Ecto neural progenitor cell (in vitro differentiated cells): ENCODE data around the gene RSU1.
"Not testable (repeated sequence)": the region's sequence is repeated elsewhere in the genome, so short reads cannot be mapped to it uniquely, and the experiment has no call there.

Experiments used
- DNase-seq: peaks from one replicate; pipeline ENCODE4 v3.0.0-alpha.2; 2018; ENCODE audit warnings: low spot score

Gene RSU1

GRCh38 chr10:16780338-16780880 is 36.8 kb downstream of the RSU1 start:
- no peak for DNase-seq

DNA sequence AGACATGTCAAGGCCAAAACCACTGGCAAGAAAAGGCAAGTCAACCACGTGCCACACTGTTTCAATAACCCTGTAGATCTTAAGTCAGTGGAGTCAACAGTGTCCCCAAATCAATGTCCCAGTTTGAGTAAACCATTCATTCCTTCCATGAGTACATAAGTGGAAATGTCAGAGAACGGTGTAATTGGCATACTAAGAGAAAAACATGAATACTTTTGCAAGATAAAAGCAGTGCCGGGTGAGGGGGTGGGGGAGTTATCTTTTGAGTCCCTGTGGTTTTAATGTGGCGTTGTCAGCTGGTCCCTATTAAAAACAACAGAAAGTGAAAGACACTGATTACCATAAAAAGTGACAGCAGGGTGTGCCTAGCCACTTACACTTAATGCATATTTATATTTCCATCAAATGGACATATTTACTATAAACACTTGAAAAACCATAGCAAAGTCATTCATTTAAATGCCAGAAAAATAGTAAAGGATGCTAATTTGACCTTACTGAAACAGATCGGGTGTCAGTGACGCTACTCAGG is 37.8 kb downstream of the RSU1 start:
- no peak for DNase-seq

DNA sequence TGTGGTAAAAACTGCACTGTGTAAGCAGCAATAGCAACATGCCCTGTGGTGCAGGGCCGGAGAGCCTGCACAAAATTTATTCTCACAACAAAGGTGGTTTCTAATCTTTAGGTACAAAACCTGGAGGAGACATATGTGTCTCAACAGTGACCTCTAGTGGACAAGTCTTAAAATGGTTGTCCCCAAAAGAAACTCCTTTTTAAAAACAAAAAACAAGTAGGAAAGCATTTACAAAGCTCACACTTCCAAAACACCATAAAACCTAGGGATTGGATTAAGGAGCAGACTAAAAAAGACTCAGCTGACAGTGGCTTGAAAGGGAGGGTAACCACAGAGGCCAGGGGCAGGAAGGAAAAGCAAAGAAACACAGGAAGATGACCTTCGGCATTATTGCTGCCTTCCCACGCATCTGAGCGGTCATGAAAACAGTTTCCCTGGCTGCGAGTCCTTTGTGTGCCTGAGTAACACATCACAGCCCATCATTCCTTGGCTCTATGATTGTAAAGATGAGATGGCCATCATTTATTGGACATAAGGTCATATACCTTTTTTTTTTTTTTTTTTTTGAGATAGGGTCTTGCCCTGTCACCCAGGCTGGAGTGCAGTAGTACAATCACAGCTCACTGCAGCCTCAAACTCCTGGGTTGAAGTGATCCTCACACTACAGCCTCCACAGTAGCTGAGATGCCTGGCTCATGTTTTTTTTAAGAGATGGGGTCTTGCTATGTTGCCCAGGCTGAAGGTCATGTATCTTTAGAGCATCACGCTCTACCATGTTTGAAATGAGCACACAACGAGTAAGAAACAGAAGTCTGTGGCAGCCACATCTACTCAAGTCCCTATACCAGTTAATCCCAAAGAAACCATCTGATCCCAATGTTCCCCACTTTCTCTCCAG is 39.5 kb downstream of the RSU1 start:
- DNase-seq: no peak

- DNase-seq: no peak
These were observed 40.3 kb downstream of the RSU1 start for GRCh38 chr10:16776896-16777295.

DNA sequence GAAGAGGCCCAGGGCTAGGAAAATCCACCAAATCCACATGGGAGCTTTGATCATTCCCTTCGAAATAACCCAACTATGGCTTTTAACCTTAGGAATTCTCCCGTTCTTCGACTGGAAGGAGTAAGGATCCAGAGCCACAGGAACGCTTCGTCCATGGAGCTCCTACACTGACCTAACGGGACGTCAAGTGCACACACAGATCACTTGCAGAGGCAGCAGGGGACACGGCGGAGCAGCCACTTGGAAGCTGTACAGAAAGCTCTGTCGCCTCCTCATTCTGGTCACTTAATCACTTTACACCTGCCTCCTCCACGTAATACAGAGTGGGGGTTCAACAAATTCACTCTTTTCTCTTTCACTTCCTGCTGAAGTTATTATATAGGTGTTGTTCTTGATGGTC is 43.9 kb downstream of the RSU1 start:
- no peak for DNase-seq

GRCh38 chr10:16770670-16771069 is 46.6 kb downstream of the RSU1 start:
- DNase-seq: no peak

DNA sequence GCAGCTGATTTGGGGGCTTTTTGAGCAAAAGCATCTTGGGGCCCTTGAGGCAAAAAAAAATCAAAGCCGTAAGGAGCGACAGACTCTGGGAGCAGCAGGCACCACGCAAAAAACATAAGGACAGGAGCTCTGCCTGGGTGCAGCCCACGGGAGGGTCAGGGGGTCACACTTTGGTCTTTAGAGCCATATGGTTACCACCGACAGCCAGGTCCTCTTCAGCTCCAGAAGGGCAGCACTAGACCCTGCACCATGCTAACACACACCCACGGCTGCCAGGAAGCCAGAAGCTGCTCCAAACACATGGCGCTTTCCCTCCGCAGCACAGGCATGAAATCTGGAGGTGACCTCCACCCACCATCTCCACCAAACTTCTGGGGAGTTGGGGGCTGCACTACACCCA is 47.1 kb downstream of the RSU1 start:
- no peak for DNase-seq

DNA sequence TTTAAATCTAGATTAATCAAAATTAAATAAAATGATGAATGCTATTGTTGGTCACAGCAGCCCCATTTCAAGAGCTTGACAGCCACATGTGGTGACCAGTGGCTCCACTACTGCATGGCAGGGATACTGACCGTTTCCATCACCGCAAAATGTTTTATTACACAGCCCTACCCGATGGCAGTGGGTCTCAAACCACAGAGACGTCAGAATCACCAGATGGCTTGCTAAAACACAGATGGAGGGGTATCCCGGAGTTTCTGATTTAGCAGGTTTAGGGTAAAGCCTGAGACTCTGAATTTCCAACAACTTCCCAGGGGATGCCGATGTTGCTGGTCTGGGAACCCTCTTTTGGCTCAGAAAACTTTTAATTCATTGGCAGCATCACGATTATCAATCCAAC is 47.9 kb downstream of the RSU1 start:
- DNase-seq: no peak

GRCh38 chr10:16768702-16769101 is 48.5 kb downstream of the RSU1 start:
- DNase-seq: no peak

- DNase-seq: no peak
These were observed 51.5 kb downstream of the RSU1 start for GRCh38 chr10:16765509-16766375.

DNA sequence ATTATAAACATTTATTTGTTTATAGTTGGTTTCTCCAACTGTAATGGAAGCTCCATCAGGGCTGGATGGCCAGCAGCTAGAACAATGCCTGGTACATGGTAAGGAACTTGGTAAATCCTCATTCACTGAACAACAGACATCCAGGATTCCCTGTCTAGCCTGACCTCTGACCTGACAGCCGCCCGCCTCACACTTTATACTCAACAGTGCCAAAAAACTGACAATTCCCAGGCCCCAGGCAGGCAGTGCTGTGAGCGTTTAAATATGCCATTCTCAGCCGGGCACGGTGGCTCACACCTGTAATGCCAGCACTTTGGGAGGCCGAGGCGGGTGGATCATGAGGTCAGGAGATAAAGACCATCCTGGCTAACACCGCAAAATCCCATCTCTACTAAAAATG is 55.9 kb downstream of the RSU1 start:
- DNase-seq: no peak

DNA sequence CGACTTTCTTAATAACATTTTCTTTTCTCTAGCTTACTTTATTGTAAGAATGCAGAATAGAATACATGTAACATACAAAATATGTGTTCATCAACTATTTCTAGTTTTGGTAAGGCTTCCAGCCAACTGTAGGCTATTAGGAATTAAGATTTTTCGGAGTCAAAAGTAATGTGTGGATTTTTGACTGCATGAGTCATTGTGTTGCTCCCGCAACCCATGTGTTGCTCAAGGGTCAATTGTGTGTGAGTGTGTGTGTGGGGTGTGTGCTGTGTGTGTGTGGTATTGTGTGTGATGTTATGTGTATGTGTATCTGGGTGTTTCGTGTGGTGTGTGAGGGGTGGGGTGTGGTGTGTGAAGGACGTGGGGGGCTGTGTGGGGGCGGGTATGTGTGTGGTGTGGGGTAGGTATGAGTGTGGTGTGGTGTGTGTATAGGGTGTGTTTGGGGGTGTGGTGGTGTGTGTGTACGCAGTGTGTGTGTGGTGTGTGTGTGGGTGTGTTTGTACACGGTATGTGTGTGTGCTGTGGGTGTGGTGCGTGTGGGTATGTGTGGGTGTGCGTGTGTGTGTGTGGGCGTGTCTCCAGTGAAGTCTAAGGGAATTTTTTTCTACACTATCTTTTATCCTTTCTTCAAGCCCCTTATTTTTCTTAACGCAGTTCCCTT is 60.5 kb downstream of the RSU1 start:
- no peak for DNase-seq

GRCh38 chr10:16754765-16755164 is 62.5 kb downstream of the RSU1 start:
- DNase-seq: no peak

GRCh38 chr10:16752849-16753248 is 64.4 kb downstream of the RSU1 start:
- DNase-seq: not testable (repeated sequence)

DNA sequence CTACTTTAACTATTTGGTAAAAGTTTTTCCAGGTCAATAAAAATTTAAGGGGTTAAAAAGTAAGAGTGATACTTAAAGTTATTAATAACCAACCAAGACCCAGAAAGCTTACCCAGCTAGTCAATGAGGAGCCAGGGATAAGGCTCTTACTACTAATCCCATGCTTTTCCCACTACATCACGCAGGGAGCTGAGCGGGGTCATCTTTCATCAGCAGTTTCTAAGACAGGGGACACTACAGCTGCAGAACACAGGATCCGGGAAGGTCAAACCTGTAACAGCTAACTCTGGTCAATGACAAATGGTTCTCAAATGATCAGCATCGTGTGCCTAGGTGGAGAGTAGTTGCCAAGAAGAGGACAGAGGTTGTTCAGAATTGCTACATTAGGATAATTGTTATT is 65.1 kb downstream of the RSU1 start:
- no peak for DNase-seq

GRCh38 chr10:16751244-16751643 is 66.0 kb downstream of the RSU1 start:
- no peak for DNase-seq

DNA sequence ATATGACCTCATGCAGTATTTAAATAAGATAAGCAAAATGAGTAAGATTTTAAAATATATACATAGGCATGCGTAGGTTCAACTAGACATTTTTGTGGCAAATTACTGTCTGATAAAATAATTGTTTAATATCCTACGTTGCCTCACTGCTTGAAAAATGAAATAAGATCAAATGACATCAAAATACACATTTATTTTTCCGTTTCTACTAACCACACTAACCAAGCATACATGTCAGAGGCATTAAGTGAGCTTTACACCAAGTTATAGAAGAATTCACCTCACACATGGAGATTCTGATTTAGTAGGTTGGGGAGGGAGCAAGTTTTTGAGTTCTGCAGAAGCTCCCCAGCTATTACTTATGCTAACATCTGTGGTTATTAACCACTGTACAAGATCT is 66.8 kb downstream of the RSU1 start:
- DNase-seq: no peak

- DNase-seq: no peak
These were observed 68.5 kb downstream of the RSU1 start for GRCh38 chr10:16748749-16749148.

DNA sequence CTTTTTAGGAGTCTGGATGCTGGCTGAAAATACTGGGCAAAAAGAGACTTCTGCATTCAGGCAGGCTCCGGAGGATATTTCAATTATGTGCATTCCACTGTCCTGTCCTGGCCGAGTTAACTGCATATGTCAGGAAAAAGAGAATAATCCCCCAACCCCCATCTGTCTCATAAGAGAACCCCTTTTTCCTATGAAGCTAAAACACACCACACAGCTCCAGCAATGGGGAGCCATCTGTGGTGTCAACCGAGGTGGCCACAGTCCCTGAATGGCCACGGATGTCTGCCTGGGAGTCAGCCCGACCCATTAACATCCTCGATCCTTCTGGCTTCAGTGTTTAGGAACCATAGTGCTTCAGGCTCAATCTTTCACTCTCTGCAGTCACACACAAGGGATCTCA is 70.4 kb downstream of the RSU1 start:
- no peak for DNase-seq

- DNase-seq: no peak
These were observed 72.2 kb downstream of the RSU1 start for GRCh38 chr10:16745061-16745460.

GRCh38 chr10:16742165-16742960 is 74.9 kb downstream of the RSU1 start:
- no peak for DNase-seq
